GM23248 (cell line): ENCODE results near the gene SST. TPM values are rescaled to one million over a fixed set of nuclear protein-coding genes. Genes with fewer than 3 reads are reported as not detected.

Experiments
- DNase-seq: peaks from one replicate; pipeline ENCODE4 v3.0.0-alpha.2; 2015
- H2AFZ ChIP-seq: fragments of 200-600 bp; sonication (generic); 2 replicates; pipeline ENCODE4 v1.6.1; 2016; ENCODE audit warnings: antibody characterized with exemption
- H3F3A ChIP-seq: fragments of 200-600 bp; sonication (generic); 2 replicates; pipeline ENCODE4 v1.6.1; 2016; ENCODE audit warnings: mild to moderate bottlenecking, antibody characterized with exemption, mixed run types; ENCODE audit not compliant: insufficient read depth
- H3K27ac ChIP-seq: fragments of 200-600 bp; sonication (generic); 2 replicates; pipeline ENCODE4 v1.5.1; 2016; ENCODE audit warnings: mild to moderate bottlenecking
- H3K27me3 ChIP-seq: fragments of 200-600 bp; sonication (generic); replicated peaks from 2 replicates; pipeline ENCODE4 v1.6.1; 2016; ENCODE audit warnings: mild to moderate bottlenecking; ENCODE audit not compliant: insufficient read depth
- H3K36me3 ChIP-seq: fragments of 200-600 bp; sonication (generic); 2 replicates; pipeline ENCODE4 v1.6.1; 2016; ENCODE audit warnings: low read depth, mild to moderate bottlenecking
- H3K4me1 ChIP-seq: fragments of 200-600 bp; sonication (generic); 2 replicates; pipeline ENCODE4 v1.6.1; 2016; ENCODE audit warnings: mild to moderate bottlenecking; ENCODE audit not compliant: insufficient read depth
- H3K4me2 ChIP-seq: fragments of 200-600 bp; sonication (generic); one replicate; pipeline ENCODE4 v1.6.1; 2016; ENCODE audit warnings: mild to moderate bottlenecking; ENCODE audit not compliant: unreplicated experiment
- H3K4me3 ChIP-seq: fragments of 200-600 bp; sonication (generic); 2 replicates; pipeline ENCODE4 v1.5.1; 2016; ENCODE audit warnings: mild to moderate bottlenecking
- H3K79me2 ChIP-seq: fragments of 200-600 bp; sonication (generic); 2 replicates; pipeline ENCODE4 v1.6.1; 2016; ENCODE audit warnings: mild to moderate bottlenecking; ENCODE audit not compliant: insufficient read depth
- H3K9ac ChIP-seq: fragments of 200-600 bp; sonication (generic); 2 replicates; pipeline ENCODE4 v1.6.1; 2016; ENCODE audit warnings: mild to moderate bottlenecking
- H3K9me2 ChIP-seq: fragments of 200-600 bp; sonication (generic); 2 replicates; pipeline ENCODE4 v1.6.1; 2016; ENCODE audit warnings: mixed run types, mild to moderate bottlenecking, moderate library complexity; ENCODE audit not compliant: insufficient read depth
- H3K9me3 ChIP-seq: fragments of 200-600 bp; sonication (generic); one replicate; pipeline ENCODE4 v1.6.1; 2017; ENCODE audit warnings: low read depth
- H4K20me1 ChIP-seq: fragments of 200-600 bp; sonication (generic); 2 replicates; pipeline ENCODE4 v1.6.0; 2016; ENCODE audit not compliant: insufficient read depth
- EZH2 ChIP-seq: fragments of 200-600 bp; sonication (generic); IDR thresholded peaks from 2 replicates; pipeline ENCODE4 v1.6.1; 2018; ENCODE audit warnings: antibody characterized with exemption, mild to moderate bottlenecking; ENCODE audit not compliant: insufficient read depth, poor library complexity, severe bottlenecking
- EZH2phosphoT487 ChIP-seq: fragments of 200-600 bp; sonication (generic); IDR thresholded peaks from 2 replicates; pipeline ENCODE4 v1.6.1; 2018; ENCODE audit warnings: antibody characterized with exemption, moderate library complexity, mild to moderate bottlenecking, low read depth; ENCODE audit not compliant: insufficient read depth
- WGBS, 2 experiments: methylation state at CpG; one replicate each; pipeline ENCODE4 v1.1.6; 2015 to 2017; ENCODE audit warnings: low lambda C conversion rate in 2 of 2, low coverage in 1 of 2; ENCODE audit errors: missing lambda C conversion rate in 2 of 2; 5-methylcytosine and 5-hydroxymethylcytosine counted together
- in situ Hi-C: fragments of 300-500 bp; cut with MboI; formaldehyde crosslinking; loops from 2 replicates; pipeline ENCODE4 v1.15.0; 2020
- polyA plus RNA-seq: library from polyadenylated mRNA; unstranded; fragments of >200 nt; fragmentation: Nextera tagmentation; extraction: Ambion mirVana; gene quantifications from 2 replicates; pipeline ENCODE4 v1.2.1, GENCODE V29; 2016
- total RNA-seq: library from RNA; depleted of rRNA; stranded (reverse); fragments of >200 nt; shearing (Covaris generic); gene quantifications from 2 replicates; pipeline ENCODE4 v1.2.3, GENCODE V29; 2014

SST gene
- total and polyA plus RNA-seq, 2 experiments from 2014 or later, result 3.1 TPM; not detected in 1

DNA sequence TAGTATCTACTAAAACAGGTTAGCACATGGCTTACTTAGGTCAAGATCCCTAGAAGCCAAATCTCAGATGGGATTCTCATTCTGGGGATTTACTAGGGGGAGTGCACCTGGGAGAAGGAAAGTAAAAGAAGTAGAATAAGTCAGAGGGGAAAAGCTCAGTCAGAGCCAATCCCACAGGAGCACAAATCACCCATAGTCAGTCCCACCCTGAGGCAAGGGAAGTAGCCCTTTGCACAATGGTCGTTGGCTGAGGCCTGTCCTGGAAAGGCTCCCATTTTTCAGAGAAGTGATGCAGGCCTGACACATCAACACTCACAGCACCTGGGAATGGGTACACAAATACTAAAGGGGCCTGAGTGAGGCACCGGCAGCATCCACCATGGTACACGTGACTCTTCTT, 39.8 kb downstream of the SST start:
- Histone ChIP-seq H3K79me2 (no peaks in the 10 kb centered on the region), H3K9me3 (no peaks in the 10 kb centered on the region), H3F3A (peaks cover 22% of the 10 kb centered on the region), H3K4me1 (peaks cover 23% of the 10 kb centered on the region), H4K20me1 (no peaks in the 10 kb centered on the region), H3K27ac (peak overlapping the region; percentile 78), H3K36me3 (no peaks in the 10 kb centered on the region), H3K4me2 (peak overlapping the region; percentile 48), H3K27me3 (no peaks in the 10 kb centered on the region), H3K4me3 (no peak overlapping the region), H2AFZ (no peak overlapping the region), H3K9me2 (no peaks in the 10 kb centered on the region), H3K9ac (peak overlapping the region; percentile 53)
- peak; percentile 54 for DNase-seq
- WGBS, 2 experiments, result 42 to 47% methylated on average over 3 of the region's 3 CpGs
- no peak for TF ChIP-seq EZH2
- TF ChIP-seq EZH2phosphoT487, result no peak
- in situ Hi-C loops, result no loop called here

DNA sequence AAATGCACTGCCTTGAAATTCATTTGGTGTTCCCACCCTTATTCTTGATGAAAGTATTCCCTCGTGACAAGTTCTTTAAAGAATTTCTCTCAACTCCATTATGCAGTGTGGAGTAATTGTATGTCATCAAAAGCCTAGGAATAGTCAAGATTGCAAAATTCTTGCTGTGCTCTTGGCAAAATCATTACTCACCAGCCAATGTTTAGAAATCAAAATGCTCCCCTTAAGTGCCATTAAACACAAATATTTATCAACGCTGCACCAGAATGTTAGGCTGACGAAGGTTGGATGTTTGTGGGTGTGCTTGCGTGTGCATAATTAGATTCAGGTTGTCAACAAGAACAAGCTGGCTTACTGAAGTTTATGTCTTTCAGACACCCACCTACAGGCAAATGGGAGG, 40.5 kb downstream of the SST start:
- DNase-seq, result peak; percentile 92
- TF ChIP-seq EZH2 (no peak), EZH2phosphoT487 (peak; percentile 98)
- in situ Hi-C loops, result no loop called here

DNA sequence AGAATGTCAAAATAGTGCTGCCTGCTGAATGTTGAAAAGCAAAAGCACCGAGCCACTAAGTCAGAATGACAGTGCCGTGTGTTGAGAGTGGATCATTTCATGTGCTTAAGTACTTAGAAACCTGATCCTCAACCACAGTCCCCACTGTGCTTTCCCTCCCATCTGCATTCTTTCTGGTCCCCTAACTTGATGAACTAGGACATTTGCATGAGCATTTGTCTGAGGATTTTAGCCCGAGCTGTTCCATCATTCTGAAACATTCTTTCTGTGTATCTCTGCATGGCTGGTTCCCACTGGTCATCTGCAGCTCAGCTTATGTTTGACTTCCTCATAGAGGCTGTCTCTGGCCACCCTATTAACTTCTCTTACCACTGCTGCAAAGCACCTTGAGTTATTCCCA, 42.0 kb downstream of the SST start:
- Histone ChIP-seq H3K9me2 (no peaks in the 10 kb centered on the region), H3K27me3 (no peaks in the 10 kb centered on the region), H3K36me3 (no peaks in the 10 kb centered on the region), H3K4me1 (peaks cover 32% of the 10 kb centered on the region), H3K4me2 (no peak overlapping the region), H2AFZ (no peak overlapping the region), H3K9ac (no peak overlapping the region), H3K4me3 (no peak overlapping the region), H3F3A (peaks cover 22% of the 10 kb centered on the region), H3K27ac (no peak overlapping the region), H3K79me2 (no peaks in the 10 kb centered on the region), H4K20me1 (no peaks in the 10 kb centered on the region), H3K9me3 (no peaks in the 10 kb centered on the region)
- DNase-seq, result no peak
- WGBS, 2 experiments, result 86 to 91% methylated on average over 3 of the region's 3 CpGs
- in situ Hi-C loops, result no loop called here
- TF ChIP-seq EZH2phosphoT487 (no peak), EZH2 (no peak)

More for the DNA sequence above, 40.5 kb downstream of the SST start:
- no peak overlapping the region for H2AFZ ChIP-seq
- H3K9ac ChIP-seq, result peak overlapping the region; percentile 53
- H3K27me3 ChIP-seq, result no peaks in the 10 kb centered on the region
- H3K79me2 ChIP-seq, result no peaks in the 10 kb centered on the region
- peaks cover 25% of the 10 kb centered on the region for H3K4me1 ChIP-seq
- no peaks in the 10 kb centered on the region for H3K9me3 ChIP-seq
- peak overlapping the region; percentile 52 for H3K4me2 ChIP-seq
- H3F3A ChIP-seq, result peaks cover 22% of the 10 kb centered on the region
- H3K9me2 ChIP-seq, result no peaks in the 10 kb centered on the region
- H3K4me3 ChIP-seq, result peak overlapping the region; percentile 19; the same call in 1 of the 2 replicates
- WGBS, 2 experiments, result 1 to 3% methylated on average over 4 of the region's 4 CpGs
- peak overlapping the region; percentile 78 for H3K27ac ChIP-seq
- no peaks in the 10 kb centered on the region for H3K36me3 ChIP-seq
- H4K20me1 ChIP-seq, result no peaks in the 10 kb centered on the region

DNA sequence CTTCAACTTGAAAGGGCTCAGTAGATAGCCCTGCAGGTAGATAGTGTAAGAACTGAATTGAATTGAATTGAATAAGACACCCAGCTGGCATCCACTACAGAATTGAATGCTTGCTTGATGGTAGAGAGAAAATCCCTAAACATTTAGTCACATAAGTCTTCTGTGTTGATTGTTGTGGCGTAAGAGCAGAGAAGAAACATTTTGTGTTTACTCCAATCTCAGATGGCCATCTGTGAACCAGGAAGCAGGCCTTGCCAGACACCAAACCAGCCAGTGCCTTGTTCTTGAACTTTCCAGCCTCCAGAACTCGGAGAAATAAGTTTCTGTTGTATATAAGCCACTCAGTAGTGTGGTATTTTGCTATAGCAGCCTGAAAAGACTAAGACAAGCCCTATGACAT, 43.6 kb downstream of the SST start:
- WGBS, 2 experiments, result 60 to 64% methylated on average over 2 of the region's 2 CpGs
- TF ChIP-seq EZH2phosphoT487, result no peak
- no peak for TF ChIP-seq EZH2
- no peaks in the 10 kb centered on the region for H3K79me2 ChIP-seq
- no peak for DNase-seq
- no peaks in the 10 kb centered on the region for H3K27me3 ChIP-seq
- peaks cover 22% of the 10 kb centered on the region for H3F3A ChIP-seq
- H3K27ac ChIP-seq, result no peak overlapping the region
- in situ Hi-C loops, result no loop called here
- H3K9ac ChIP-seq, result no peak overlapping the region
- H2AFZ ChIP-seq, result no peak overlapping the region
- H3K9me2 ChIP-seq, result no peaks in the 10 kb centered on the region
- H3K9me3 ChIP-seq, result no peaks in the 10 kb centered on the region
- no peak overlapping the region for H3K4me2 ChIP-seq
- H3K4me1 ChIP-seq, result peaks cover 32% of the 10 kb centered on the region
- H3K4me3 ChIP-seq, result no peak overlapping the region
- H3K36me3 ChIP-seq, result no peaks in the 10 kb centered on the region
- H4K20me1 ChIP-seq, result no peaks in the 10 kb centered on the region

DNA sequence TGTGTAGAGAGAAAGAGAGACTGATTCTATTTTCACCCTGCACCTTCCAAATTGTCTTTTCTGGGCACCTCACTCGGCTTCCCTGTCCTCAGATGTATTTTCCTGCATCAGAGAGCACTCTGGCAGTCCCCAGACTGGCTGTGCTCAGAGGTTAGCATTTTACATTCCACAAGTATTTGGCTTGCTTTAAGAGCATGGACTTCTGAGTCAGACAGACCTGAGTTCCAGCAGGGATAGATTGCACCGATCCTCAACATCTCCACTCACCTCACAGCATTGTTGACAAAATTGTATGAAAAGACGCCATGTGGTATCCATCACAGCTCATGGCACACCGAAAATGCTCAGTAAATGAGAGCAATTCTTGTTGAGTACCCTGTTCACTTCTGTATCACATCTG, 45.6 kb downstream of the SST start:
- DNase-seq, result peak; percentile 59
- TF ChIP-seq EZH2 (no peak), EZH2phosphoT487 (no peak)
- Histone ChIP-seq H3K4me2 (no peak overlapping the region), H3K9ac (no peak overlapping the region), H3K36me3 (no peaks in the 10 kb centered on the region), H3K79me2 (no peaks in the 10 kb centered on the region), H3K9me2 (no peaks in the 10 kb centered on the region), H2AFZ (no peak overlapping the region), H3K4me1 (peaks cover 20% of the 10 kb centered on the region), H4K20me1 (no peaks in the 10 kb centered on the region), H3K27me3 (no peaks in the 10 kb centered on the region), H3F3A (peaks cover 7% of the 10 kb centered on the region), H3K9me3 (no peaks in the 10 kb centered on the region), H3K4me3 (no peak overlapping the region), H3K27ac (no peak overlapping the region)
- WGBS, 2 experiments, result 37 to 42% methylated on average over 4 of the region's 4 CpGs
- in situ Hi-C loops, result no loop called here
